GM21576 (cell line): ENCODE data around the gene GPR146.
"Not testable (repeated sequence)": the region's sequence is repeated elsewhere in the genome, so short reads cannot be mapped to it uniquely, and the experiment has no call there.

Experiments used
- ATAC-seq: cut with Tn5 transposase; IDR thresholded peaks from one replicate; pipeline ENCODE4 v1.9.1; 2021; ENCODE audit warnings: mild to moderate bottlenecking, moderate library complexity; ENCODE audit not compliant: unreplicated experiment

GPR146 gene

DNA sequence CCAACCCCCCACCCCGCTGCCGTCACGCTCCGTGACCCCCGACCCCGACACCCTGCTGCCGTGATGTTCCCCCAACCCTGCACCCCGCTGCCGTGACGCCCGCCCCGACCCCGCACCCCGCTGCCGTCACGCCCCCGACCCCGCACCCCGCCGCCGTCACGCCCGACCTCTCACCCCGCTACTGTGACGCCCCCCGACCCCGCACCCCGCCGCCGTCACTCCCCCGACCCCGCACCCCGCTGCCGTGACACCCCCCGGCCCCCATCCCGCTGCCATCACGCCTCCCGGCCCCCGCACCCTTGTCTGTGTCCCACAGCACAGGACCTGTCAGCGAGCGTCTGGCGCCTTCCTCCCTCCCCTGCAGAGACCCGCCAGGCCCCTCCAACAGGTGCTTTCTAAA lies 29.7 kb downstream of the GPR146 start:
- not testable (repeated sequence) for ATAC-seq

DNA sequence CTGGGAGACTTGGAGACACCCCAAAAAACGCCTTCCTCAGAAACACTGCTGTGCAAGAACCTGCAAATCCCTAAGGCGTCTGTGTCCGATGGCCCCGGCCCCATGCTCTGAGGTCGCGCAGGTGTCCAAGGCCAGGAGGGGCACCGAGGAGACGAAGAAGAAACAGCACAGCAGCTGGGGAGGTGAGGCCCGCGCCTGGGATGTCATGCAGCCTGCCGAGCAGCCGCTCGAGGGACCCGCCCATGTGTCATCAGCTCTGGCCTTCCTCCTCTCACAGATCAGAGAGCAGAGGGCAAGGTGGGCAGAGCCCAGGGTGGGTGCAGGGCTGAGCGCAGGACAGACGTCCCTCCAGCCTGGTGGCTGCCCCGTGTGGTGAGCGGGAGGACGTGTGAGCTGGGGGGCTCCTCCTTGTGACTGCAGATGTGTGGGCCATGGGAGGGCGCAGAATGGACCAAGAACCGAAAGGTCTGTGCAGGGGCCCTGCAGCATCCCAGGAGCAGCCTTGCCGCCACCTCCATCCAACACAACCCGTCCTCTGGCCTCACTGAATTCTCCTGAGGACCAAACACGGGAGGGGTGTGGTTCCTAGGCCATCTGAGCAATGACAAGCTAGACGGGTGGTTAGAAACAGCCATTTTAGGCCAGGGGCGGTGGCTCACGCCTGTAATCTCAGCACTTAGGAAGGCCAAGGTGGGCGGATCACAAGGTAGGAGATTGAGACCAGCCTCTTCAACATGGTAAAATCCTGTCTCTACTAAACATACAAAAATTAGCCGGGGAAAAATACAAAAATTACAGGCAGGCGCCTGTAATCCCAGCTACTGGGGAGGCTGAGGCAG lies 30.5 kb downstream of the GPR146 start:
- ATAC-seq: no peak

DNA sequence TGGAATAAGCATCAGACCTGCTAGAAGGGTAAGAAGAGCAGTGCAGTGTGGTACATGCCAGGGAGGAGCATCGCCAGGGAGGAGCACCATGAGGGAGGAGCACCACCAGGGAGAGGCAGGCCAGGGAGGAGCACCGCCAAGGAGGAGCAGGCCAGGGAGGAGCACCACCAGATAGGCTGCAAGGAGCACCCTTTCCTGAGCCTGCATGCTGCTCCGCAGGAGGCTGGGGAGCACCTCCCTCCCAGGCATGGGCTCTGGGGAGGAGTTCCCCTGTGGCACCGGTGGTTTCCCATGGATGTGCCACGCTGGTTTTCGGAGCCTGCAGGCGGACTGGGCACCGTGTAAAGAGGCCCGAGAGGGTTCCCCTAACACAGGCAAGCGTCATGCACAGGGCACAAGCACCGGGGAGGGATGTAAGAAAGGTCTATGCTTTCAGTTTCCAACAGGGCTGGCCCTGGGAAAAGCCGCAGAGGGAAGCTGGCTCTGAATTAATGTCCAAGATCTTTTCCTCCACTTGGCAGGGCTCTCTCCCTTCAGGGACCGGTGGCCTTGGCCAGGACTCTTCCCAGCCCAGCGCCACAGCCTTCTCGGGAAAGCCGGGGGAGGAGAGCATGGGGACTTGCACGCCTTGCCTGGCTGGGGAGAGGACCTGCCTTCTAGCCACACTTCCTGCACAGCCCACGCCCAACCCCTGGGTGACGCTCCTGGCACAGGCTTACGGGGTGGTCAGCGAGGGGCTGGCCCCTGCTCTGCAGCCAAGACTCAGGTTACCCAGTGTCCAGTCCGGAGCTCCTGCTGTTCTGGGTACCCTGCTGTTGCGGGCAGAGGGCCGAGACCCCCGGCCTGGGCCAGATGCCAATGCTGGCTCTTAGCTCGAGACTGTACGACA lies 32.1 kb downstream of the GPR146 start:
- no peak for ATAC-seq

DNA sequence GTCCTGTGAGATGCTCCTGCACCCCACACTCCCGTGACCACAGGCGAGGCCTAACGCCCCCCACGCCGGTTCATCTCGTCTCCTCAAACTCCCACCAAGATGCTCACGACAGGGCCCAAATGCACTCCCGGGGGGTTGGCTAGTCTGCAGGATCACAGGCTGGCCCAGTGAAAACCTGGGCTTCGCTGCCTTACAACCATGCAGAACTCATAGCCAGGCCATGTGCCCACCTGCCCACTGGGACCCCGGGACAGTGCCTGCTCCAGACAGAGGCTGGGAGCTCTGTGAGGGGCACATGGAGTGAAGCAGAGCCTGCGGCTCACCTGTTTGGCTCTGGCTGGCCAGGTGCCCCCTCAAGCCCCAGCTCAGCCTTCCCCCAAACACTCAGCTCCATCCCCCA lies 34.2 kb downstream of the GPR146 start:
- ATAC-seq: no peak

DNA sequence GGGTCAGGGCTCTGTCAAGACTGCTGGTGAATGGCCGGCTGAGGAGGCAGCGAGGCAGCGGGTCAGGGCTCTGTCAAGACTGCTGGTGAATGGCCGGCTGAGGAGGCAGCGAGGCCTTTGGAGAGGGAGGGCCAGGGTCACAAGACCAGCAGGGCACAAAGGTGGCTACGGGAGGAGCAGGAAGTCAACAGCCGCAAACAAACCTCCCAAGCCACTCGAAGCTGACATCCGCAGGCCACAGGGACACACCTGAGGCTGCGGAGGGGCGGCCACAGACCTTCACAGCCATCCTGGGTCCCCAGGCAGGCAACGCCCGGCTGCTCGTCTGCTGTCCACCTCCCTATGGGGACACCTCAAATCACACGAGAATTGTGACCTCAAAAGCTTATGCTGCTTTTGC lies 34.6 kb downstream of the GPR146 start:
- no peak for ATAC-seq

DNA sequence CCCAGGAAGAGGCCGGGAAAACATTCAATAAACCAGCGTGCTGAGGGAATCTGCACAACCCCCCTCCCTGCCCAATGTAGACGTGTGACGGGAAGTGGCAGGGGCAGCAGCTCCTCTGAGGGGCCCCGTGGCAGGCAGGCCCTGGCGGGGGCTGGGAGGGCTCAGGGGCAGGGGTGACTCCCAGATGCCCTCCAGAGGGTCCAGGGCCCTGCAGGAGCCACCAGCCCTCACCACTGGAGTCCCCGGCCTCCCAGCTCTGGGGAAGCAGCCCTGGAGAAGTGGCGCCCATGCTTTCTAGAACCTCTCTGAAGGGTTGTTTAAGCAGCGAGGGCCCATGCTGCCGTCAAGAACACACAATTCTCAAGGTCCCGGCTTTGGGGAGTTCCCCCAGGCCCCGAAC lies 35.2 kb downstream of the GPR146 start:
- ATAC-seq: no peak

DNA sequence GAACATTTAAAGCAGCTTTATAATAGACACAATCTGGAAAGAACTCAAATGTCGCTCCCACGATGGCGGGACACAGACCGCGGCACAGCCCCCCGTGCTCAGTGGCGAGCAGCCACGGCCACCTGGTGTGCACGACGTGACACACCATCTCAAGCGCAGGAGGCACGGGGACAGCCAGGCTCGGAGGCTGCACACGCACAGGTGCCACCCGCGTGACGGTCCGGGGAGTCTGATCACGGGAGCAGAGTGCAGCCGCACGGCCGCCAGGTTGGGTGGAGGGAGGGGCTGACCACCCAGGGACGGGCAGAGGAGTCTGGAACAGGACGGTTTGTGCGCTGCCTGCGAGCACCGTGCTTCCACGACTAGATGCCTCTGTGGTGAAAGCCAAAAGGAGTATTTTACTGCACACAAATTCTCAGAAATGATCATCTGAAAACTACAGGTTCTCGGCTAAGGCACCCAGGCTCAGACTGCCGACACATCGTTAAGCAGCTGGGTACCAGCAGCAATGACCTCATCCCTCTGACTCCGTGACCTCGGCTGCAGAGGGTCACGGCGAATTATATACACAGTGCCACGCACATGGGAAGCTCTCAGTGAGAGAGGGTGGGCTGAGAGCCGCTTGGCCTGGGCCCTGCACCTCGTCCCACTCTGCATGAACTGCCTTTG lies 36.0 kb downstream of the GPR146 start:
- ATAC-seq: no peak

DNA sequence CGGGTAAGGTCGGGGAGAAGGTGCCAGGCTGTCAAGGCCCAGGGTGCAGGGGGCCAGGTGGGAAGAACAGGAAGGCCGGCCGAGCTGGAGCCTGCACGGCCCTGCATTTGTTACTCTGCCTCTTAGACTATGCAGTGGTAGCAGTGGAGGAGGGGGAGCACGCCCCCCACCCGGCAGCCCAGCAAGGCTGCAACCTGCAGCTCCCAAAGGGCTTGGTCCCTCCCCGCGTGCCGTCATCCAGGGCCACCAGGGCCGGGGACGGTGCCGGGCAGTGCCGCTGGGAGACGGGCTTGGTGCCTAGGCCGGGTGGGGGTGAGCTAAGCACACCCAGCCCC lies 36.5 kb downstream of the GPR146 start:
- no peak for ATAC-seq

DNA sequence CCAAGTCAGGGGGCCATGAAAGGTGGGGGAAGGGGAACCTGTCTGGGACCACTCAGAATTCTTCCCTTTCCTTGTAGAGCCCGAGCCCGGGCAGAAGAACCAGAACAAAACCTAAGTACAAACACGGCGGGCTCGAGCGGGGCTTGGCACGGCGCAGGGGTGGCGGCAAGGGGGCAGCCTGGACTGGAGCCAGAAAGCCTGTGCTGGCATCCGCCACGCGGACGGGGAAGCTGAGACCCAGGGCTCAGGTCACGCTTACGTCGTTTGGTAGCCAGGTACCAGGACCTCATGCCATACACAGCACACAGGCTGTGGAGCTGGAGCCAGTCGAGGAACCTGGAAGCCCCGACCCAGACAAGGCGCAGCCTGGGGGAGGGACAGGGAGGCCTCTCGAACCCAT lies 37.0 kb downstream of the GPR146 start:
- ATAC-seq: no peak

DNA sequence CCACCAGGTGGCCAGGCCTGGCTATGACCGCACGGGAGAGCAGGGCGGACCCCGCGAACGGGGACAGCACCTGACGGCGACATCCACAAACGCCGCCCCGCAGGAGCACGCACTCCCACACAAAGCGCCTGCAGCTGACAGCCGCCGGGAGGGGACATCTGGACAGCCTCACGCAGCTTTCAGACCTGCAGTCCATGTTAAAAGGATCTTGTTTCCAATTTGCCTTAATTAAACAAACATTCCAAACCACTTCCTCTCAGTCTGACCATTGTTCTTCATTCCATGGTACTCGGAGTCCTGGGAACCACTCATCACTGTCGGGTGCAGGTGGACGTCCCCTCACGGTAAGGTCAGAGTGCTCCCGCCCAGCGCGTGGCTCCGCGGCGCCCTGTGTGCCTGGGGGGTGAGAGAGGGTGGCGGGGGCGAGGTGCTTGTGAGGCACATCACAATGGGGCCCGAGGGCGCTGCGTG lies 37.6 kb downstream of the GPR146 start:
- no peak for ATAC-seq

DNA sequence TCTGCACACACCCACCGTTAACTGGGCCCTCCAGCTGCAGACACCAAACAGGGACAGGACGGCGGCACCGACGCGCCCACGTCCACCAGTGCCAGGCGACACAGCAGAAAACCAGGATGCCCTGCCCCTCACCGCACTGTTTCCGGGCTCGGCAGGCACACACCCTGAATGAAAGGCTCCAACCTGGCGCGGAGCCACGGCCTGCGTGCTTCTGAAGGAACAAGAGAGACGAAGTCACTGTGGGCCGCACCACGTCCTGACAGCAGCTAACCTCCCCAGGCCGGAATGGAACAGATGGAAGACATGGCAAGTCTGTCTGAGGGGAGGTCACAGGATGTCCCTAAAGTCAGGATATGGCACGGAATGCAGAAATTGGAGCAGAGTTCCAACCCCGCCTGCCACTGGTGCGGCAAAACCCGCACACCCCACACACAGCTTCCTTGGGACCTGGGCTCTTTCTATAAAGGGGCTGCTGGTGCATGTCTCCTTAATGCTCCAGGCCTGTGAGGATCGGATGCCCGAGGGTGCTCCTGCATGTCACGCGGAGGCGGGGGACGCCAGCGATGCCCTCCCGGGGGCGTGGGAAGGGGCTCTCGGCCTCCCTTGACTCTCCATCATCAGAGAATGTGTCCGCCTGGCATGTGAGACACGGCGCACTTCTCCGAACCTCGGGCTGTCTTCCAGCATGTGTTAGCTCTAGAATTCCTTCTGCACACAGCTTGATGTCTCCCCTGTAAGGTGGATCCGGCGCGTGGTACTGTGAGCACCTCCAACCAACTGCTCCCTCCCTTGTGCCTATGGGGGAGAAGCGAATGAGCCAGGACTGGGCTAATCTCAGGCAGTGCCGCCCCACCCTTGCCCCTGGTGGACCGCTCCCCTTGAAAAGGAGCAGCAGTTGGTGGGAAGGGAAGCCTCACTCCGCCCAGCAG lies 39.6 kb downstream of the GPR146 start:
- ATAC-seq: no peak

DNA sequence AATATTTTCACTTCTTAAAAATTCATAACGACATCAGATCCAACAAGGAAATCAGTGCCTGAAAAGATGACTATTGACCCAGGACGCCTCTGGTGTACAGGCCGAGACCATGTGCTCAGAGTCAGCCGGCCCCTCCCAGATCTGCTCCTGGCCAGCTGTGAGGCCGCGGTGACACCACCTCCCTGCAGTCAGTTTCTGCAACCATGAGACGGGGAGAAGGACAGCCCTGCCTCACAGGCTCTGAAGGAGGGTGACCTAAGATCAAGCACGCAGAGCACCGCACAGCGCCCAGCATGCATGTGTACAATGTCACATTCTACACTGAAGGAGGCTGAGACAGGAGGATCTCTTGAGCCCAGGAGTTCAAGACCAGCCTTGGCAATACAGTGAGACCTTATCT lies 40.9 kb downstream of the GPR146 start:
- ATAC-seq: no peak

DNA sequence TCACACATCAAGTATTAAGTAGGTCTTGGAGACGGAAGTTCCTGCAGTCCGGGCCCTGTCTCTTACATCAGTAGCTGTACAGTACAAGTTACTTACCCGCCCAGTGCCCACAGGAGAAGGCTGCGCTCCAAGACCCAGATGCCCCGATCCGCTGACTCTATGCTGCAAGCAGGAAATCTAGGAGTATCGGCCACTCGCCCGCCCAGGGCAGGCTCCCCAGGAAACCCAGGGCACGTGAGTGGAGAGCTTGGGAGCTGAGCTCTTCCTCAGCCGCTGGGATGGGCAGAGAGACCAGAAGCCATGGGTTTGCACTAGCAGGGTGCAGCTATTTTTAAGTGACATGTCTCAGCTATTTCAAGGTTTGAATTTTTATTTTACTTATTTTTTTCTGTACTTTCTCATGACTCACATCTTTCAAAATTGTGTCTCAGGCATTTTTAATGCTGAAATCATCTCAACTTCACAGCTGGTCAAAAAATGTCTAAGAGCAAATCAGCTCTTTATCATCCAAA lies 41.6 kb downstream of the GPR146 start:
- ATAC-seq: no peak

DNA sequence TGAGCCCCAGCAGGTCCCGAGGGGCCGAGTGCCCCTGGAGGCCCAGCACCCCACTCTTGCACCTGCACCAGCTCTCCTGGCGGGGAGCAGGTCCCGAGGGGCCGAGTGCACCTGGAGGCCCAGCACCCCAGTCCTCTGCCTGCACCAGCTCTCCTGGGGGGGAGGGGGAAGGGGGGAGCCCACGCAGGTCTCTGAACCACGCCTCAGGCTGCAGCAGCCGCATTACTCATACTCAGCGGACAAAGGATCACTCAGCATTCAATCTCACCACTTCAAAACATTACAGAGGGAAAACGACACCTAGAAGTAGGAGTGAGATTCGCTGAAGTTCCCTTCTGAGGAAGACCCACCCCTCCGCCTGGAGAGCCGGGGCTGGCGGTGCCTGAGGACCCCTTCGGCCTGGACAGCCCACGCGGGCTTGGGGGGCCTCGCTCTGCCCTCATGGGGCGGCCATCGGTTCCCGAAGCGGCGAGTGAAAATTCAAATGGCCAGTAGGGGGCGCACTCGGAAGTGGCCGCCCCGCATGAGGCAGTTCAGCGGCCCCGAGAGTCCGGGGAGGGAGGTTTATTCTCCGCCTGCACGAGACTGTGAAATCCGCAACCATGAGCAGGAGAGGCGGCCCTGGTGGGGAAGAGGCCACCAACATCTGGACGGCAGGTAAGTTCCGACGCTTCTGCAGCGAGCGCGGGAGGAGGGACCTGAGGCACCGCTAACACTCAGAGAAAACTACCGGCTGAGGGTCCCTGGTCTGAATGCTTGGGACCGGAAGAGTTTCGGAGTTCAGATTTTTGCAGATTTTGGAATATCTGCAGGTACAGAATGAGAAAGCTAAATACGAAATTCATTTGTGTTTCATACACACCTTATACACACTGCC lies 42.5 kb downstream of the GPR146 start:
- peak; percentile 51 for ATAC-seq

DNA sequence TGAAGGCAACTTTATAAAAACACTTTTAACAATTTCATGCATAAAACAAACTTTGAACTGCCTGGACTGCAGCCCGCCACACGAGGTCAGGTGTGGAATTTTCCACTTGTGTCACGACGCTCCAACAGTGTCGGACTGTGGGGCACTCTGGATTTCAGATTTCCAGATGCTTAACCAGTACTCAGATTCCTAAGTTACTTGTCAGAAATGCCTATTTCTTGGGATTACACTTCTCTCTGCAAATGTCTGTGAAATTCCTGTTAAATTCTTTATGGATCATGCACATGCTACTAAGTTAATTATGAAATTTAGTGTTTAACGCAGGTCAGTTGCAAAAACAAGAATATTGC lies 43.1 kb downstream of the GPR146 start:
- ATAC-seq: no peak

DNA sequence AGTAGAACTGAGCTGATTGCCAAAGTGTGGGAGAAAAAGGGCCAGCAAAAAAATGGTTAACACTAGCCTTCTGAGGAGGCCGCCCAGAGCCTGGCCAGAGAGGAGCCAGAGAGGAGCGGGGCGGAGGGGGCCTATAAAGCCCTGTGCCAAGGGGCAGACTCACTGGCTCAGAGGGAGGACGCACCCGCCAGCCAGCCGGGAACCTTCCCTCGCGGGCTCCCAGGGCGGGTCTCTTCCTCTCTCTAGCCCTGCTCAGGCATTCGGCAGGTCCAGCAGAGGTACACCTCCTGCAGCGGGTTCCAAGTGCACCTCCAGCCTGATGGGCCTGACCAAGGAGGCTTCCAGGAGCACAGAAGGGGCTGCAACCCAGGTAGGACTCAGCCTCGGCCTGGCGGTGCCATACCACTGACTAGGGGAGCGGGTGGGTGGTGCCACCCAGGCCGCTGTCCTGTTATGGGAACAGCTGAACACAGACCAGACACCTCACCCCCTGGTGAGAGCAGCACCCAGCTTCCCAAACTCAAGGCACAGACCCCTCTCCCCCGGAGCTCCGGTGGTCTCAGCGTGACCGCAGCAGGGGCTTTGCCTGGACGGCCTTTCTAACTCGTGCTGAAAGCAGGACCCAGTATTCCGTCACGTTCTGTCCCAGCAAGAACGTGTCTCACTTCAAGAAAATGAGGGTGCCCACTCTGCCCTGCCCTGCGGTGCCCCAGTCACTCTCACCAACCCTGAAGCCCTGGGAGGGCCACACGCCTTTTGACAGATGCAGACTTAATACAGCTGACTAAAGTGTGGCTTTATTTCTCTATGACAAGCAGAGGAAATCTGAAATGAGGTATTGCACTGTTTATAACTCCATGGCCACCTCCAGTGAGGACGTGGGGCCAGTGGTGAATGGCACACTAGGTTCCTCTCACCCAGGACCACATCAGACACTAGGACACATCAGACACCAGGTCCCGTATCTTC lies 43.9 kb downstream of the GPR146 start, which contains the start of gene GPER1:
TSS of gene GPER1 (plus strand) at position 162 of the 969 bp plus-strand sequence. CDS start 3,616 bp downstream, outside the sequence.
- no peak for ATAC-seq

DNA sequence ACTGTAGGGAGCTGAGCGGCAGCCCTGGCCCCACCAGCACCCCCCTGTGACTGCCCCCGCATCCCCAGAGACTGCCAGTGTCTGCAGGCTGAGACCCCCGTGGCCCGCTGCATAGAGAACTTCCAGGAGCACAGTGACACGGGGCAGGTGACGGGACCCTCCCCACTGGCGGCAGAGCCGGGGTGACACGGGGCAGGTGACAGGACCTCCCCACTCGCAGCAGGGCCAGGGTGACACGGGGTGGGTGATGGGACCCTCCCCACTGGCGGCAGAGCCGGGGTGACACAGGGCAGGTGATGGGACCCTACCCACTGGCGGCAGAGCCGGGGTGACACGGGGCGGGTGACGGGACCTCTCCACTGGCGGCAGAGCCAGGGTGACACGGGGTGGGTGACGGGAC lies 45.9 kb downstream of the GPR146 start:
- no peak for ATAC-seq
